ENCODE measurements around the gene LCOR. TPM values are rescaled to one million over a fixed set of nuclear protein-coding genes. Genes with fewer than 3 reads are reported as not detected.

The LCOR gene
- total RNA-seq, 4 donors from 2014 or later, result 47.2 to 86.4 (median 60.0) TPM

DNA sequence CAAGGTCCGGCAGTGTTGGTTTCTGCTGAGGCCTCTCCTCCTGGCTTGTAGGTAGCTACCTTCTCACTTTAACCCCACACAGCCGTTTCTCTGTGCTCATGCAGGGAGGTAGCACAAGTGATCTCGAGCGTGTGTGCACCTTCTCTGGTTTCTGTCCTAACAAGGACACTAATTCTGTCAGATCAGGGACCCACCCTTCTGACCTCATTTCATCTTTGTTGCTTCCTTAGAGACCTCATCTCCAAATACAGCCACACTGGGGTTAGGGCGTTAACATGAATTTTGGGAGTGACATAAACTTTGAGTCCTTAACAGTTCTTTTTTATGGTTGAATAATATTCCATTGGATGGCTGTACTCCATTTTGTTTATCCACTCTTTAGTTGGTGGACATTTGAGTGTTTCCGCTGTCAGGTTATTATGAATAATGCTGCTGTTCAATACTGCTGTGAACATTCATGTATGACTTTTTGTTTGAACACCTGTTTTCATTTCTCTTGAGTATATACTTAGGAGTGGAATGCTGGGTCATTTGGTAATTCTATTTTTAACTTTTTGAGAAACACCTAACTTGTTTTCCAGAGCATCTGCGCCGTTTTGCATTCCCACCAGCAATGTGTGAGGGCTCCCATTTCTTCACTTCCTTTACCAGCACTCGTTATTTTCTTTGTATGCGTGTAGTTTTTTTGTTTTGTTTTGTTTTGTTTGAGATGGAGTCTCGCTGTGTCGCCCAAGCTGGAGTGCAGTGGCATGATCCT is 57.5 kb downstream of the LCOR start:
- Histone ChIP-seq H3K36me3 (peaks cover 0 to 4% (median 2%) of the 10 kb centered on the region in 4 donors), H3K27ac (no peak overlapping the region), H3K9me3 (peaks cover 0 to 4% of the 10 kb centered on the region in 2 donors), H3K4me1 (peaks cover 0 to 22% (median 0%) of the 10 kb centered on the region in 4 donors), H3K27me3 (no peaks in the 10 kb centered on the region), H3K4me3 (no peak overlapping the region)
- 90% methylated on average over 10 to 12 of the region's 12 CpGs for WGBS, 2 donors (ENCODE audit: low coverage in 1 of 2)
- intact Hi-C loops (cut with DNase I; ENCODE audit: low total_unique reads), result no loop called here
- in situ Hi-C loops (cut with MboI; ENCODE audit: low pct_ligation_motif_present in 1 of 4, low pct_unique_long_range_greater_than_20kb in 1 of 4, low sequenced_read_pairs in 3 of 4), result no loop called here
- TF ChIP-seq POLR2A (IDR thresholded peaks at IDR 0.05) (no peak), POLR2AphosphoS5 (IDR thresholded peaks at IDR 0.05) (no peak), EP300 (IDR thresholded peaks at IDR 0.05; ENCODE audit: low read depth) (no peak)
- TF ChIP-seq, protein P1, sequence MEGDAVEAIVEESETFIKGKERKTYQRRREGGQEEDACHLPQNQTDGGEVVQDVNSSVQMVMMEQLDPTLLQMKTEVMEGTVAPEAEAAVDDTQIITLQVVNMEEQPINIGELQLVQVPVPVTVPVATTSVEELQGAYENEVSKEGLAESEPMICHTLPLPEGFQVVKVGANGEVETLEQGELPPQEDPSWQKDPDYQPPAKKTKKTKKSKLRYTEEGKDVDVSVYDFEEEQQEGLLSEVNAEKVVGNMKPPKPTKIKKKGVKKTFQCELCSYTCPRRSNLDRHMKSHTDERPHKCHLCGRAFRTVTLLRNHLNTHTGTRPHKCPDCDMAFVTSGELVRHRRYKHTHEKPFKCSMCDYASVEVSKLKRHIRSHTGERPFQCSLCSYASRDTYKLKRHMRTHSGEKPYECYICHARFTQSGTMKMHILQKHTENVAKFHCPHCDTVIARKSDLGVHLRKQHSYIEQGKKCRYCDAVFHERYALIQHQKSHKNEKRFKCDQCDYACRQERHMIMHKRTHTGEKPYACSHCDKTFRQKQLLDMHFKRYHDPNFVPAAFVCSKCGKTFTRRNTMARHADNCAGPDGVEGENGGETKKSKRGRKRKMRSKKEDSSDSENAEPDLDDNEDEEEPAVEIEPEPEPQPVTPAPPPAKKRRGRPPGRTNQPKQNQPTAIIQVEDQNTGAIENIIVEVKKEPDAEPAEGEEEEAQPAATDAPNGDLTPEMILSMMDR (IDR thresholded peaks at IDR 0.05), result no peak
- DNase-seq, result no peak

DNA sequence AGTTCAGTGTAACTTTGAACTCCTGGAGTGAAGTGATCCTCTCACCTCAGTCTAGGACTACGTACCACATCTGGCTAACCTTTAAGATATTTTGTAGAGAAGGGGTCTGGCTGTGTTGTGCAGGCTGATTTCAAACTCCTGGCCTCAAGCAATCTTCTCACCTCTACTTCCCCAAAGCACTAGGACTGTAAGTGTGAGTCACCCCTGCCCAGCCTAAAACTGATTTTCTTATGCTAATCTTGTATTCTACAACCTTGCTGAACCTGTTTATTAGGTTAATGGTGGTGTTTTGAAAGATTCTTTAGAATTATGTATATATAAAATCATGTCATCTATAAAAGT is 58.0 kb downstream of the LCOR start:
- intact Hi-C loops (cut with DNase I; ENCODE audit: low total_unique reads), result no loop called here
- in situ Hi-C loops (cut with MboI; ENCODE audit: low pct_ligation_motif_present in 1 of 4, low pct_unique_long_range_greater_than_20kb in 1 of 4, low sequenced_read_pairs in 3 of 4), result no loop called here
- no peak overlapping the region for H3K27ac ChIP-seq
- H3K4me3 ChIP-seq, result no peak overlapping the region
- peaks cover 0 to 16% (median 0%) of the 10 kb centered on the region in 4 donors for H3K4me1 ChIP-seq
- no peak for DNase-seq
- H3K27me3 ChIP-seq, result no peaks in the 10 kb centered on the region
- no peak for TF ChIP-seq POLR2A (IDR thresholded peaks at IDR 0.05)
- no peak for TF ChIP-seq POLR2AphosphoS5 (IDR thresholded peaks at IDR 0.05)
- TF ChIP-seq, protein P1 (IDR thresholded peaks at IDR 0.05), result no peak
- no peak for TF ChIP-seq EP300 (IDR thresholded peaks at IDR 0.05; ENCODE audit: low read depth)
- peaks cover 0 to 4% of the 10 kb centered on the region in 2 donors for H3K9me3 ChIP-seq
- H3K36me3 ChIP-seq, result peaks cover 0 to 4% (median 2%) of the 10 kb centered on the region in 4 donors
- WGBS, 2 donors (ENCODE audit: low coverage in 1 of 2), result 94% methylated on average over 1 of the region's 1 CpG; no CpG with 5 or more reads in 1 of the 2 donors

DNA sequence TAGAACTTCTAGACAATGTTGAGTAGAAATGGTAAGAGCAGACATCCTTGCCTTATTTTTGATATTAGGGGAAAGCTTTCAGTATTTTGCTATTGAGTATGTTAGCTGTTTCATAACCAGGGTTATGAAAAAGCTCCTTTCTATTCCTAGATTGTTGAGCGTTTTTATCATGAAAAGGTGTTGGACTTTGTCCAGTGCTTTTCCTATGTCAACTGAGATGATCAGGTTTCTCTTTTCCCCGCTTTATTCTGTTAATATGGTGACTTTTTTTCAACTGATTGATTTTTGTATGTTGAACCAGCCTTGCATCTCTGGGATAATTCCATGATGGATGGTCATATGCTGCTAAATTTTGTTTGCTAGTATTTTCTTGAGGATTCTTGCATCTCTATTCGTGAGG is 58.5 kb downstream of the LCOR start:
- 49 to 62% methylated on average over 3 of the region's 3 CpGs for WGBS, 2 donors (ENCODE audit: low coverage in 1 of 2)
- H3K27me3 ChIP-seq, result no peaks in the 10 kb centered on the region
- no peak overlapping the region for H3K27ac ChIP-seq
- peaks cover 0 to 4% (median 2%) of the 10 kb centered on the region in 4 donors for H3K36me3 ChIP-seq
- peaks cover 0 to 4% of the 10 kb centered on the region in 2 donors for H3K9me3 ChIP-seq
- TF ChIP-seq, protein P1 (IDR thresholded peaks at IDR 0.05), result no peak
- TF ChIP-seq POLR2A (IDR thresholded peaks at IDR 0.05) (no peak), POLR2AphosphoS5 (IDR thresholded peaks at IDR 0.05) (no peak), EP300 (IDR thresholded peaks at IDR 0.05; ENCODE audit: low read depth) (no peak)
- H3K4me1 ChIP-seq, result peaks cover 0 to 15% (median 0%) of the 10 kb centered on the region in 4 donors
- intact Hi-C loops (cut with DNase I; ENCODE audit: low total_unique reads), result no loop called here
- no peak for DNase-seq
- no peak overlapping the region for H3K4me3 ChIP-seq
- in situ Hi-C loops (cut with MboI; ENCODE audit: low pct_ligation_motif_present in 1 of 4, low pct_unique_long_range_greater_than_20kb in 1 of 4, low sequenced_read_pairs in 3 of 4), result no loop called here

DNA sequence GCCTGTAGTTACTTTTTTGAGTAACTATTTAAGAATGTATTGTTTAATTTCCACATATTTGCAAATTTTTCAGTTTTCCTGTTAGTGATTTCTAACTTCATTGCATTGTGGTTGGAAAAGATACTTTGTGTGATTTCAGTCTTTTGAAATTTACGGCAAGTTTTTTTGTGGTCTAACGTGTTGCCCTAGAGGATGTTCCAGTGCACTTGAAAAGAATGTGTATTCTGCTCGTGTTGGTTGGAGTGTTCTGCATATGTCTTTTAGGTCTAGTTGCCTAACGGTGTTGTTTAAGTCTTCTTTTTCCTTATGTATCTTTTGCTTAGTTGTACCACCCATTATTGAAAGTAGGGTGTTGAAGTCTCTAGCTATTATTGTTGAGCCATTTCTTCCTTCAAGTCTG is 59.7 kb downstream of the LCOR start:
- WGBS, 2 donors (ENCODE audit: low coverage in 1 of 2), result 79 to 90% methylated on average over 2 to 4 of the region's 4 CpGs
- H3K27me3 ChIP-seq, result no peaks in the 10 kb centered on the region
- in situ Hi-C loops (cut with MboI; ENCODE audit: low pct_ligation_motif_present in 1 of 4, low pct_unique_long_range_greater_than_20kb in 1 of 4, low sequenced_read_pairs in 3 of 4), result no loop called here
- TF ChIP-seq, protein P1 (IDR thresholded peaks at IDR 0.05), result no peak
- TF ChIP-seq POLR2A (IDR thresholded peaks at IDR 0.05), result no peak
- no peak for TF ChIP-seq POLR2AphosphoS5 (IDR thresholded peaks at IDR 0.05)
- TF ChIP-seq EP300 (IDR thresholded peaks at IDR 0.05; ENCODE audit: low read depth), result no peak
- no peak for DNase-seq
- no peak overlapping the region for H3K4me3 ChIP-seq
- H3K9me3 ChIP-seq, result peaks cover 0 to 4% of the 10 kb centered on the region in 2 donors
- H3K27ac ChIP-seq, result no peak overlapping the region
- H3K36me3 ChIP-seq, result peaks cover 0 to 4% (median 2%) of the 10 kb centered on the region in 4 donors
- intact Hi-C loops (cut with DNase I; ENCODE audit: low total_unique reads), result no loop called here
- H3K4me1 ChIP-seq, result peaks cover 0 to 20% (median 0%) of the 10 kb centered on the region in 4 donors
